BLaER1 treated with 17β-estradiol and CSF1 and Interleukin-3, amounts not matched to agents 10 nM and 100 nM (cell line): ENCODE data around the gene PRKG1.

Experiments used
- H3K27ac ChIP-seq, 11 experiments: shearing (Covaris generic); formaldehyde crosslinking; 2 replicates each; pipeline ENCODE4 v1.8.1; 2022
- H3K27me3 ChIP-seq, 11 experiments: shearing (Covaris generic); formaldehyde crosslinking; 2 replicates each; pipeline ENCODE4 v1.8.1; 2022
- H3K36me3 ChIP-seq, 11 experiments: shearing (Covaris generic); formaldehyde crosslinking; 2 replicates each; pipeline ENCODE4 v1.8.1; 2022
- H3K4me1 ChIP-seq, 10 experiments: shearing (Covaris generic); formaldehyde crosslinking; 2 replicates each; pipeline ENCODE4 v1.8.1; 2022
- H3K4me2 ChIP-seq, 11 experiments: shearing (Covaris generic); formaldehyde crosslinking; 2 replicates each; pipeline ENCODE4 v1.8.1; 2022
- H3K4me3 ChIP-seq, 10 experiments: shearing (Covaris generic); formaldehyde crosslinking; 2 replicates each; pipeline ENCODE4 v1.8.1; 2022
- H3K9ac ChIP-seq, 11 experiments: shearing (Covaris generic); formaldehyde crosslinking; 2 replicates each; pipeline ENCODE4 v1.8.1; 2022
- H3K9me3 ChIP-seq, 11 experiments: shearing (Covaris generic); formaldehyde crosslinking; replicated peaks in 1 of 11; 2 replicates each; pipeline ENCODE4 v1.8.1; 2022
- H4K20me1 ChIP-seq, 11 experiments: shearing (Covaris generic); formaldehyde crosslinking; 2 replicates each; pipeline ENCODE4 v1.8.1; 2022
- Cebpa-rat ChIP-seq, 11 experiments: shearing (Covaris generic); IDR thresholded peaks; 2 replicates each; pipeline ENCODE4 v1.8.1; 2022

PRKG1 gene

DNA sequence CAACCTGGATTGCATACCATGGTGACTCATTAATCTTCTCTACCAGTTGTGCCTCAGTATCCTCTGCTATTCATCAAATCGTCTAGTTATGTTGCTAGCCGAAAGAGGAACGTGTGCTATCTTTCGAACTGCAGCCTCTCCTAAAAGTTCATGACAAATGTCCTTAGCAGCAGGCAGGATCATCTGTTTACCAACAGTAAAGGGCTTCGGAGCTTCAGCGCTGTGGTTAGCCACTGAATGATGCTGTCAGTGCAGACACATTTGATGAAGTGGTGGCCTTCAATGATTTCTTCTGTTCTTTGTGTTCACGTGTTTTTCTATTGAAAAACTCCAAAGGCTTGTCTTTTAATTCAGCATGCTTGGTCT, 556.3 kb downstream of the PRKG1 start:
- H3K9ac ChIP-seq = no peak overlapping the region
- no peak overlapping the region for H3K4me2 ChIP-seq
- no peaks in the 10 kb centered on the region for H4K20me1 ChIP-seq
- H3K4me1 ChIP-seq = no peaks in the 10 kb centered on the region
- no peak overlapping the region for H3K4me3 ChIP-seq
- no peak overlapping the region for H3K27ac ChIP-seq
- TF ChIP-seq Cebpa-rat (IDR thresholded peaks at IDR 0.05) = no peak
- H3K36me3 ChIP-seq = no peaks in the 10 kb centered on the region
- no peaks in the 10 kb centered on the region for H3K9me3 ChIP-seq
- no peaks in the 10 kb centered on the region for H3K27me3 ChIP-seq

DNA sequence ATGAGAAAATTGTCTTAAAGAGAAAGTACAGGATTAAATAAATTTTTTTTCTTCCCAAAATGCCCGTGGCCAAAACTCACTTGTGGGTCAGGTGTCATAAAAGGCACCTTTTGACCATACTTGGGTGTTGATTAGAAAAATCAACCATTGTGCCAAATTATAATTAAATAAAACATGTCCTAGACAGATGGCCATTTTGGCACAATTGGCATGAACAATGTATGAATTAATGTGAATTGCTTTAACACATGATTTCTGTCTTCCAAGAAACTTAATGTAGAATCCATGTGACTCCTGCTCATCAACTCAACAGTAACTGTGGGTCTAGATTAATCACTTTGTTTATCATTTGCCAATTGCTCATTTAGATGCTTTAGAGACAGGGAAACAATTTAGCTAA, 561.1 kb downstream of the PRKG1 start:
- TF ChIP-seq Cebpa-rat (IDR thresholded peaks at IDR 0.05) = no peak
- Histone ChIP-seq H3K4me2 (no peak overlapping the region), H3K9ac (no peak overlapping the region), H3K27me3 (no peaks in the 10 kb centered on the region), H3K27ac (no peak overlapping the region), H3K9me3 (no peaks in the 10 kb centered on the region), H3K36me3 (no peaks in the 10 kb centered on the region), H3K4me1 (no peaks in the 10 kb centered on the region), H4K20me1 (no peaks in the 10 kb centered on the region), H3K4me3 (no peak overlapping the region)

DNA sequence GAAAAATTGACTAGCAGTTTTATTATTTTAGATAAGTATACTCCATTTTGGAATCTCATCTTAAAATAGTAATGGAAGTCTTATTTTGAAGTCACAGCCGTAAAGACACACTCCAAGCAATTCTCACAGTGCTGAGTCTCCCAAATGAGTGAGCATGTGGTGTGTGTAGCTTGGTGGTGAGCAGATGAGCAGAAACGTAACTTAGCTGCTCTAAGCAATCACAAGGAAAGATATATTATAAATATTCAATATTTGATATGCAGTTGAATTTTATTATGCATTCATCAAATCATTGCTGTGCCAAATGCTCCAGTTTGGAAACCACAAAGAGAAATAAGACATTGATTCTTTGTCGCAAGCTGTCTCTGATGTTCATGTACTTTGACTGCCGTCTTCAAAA, 563.9 kb downstream of the PRKG1 start:
- H3K9ac ChIP-seq = no peak overlapping the region
- TF ChIP-seq Cebpa-rat (IDR thresholded peaks at IDR 0.05) = no peak
- no peaks in the 10 kb centered on the region for H3K9me3 ChIP-seq
- no peak overlapping the region for H3K4me2 ChIP-seq
- H3K27ac ChIP-seq = no peak overlapping the region
- H3K27me3 ChIP-seq = no peaks in the 10 kb centered on the region
- H4K20me1 ChIP-seq = no peaks in the 10 kb centered on the region
- H3K4me3 ChIP-seq = no peak overlapping the region
- no peaks in the 10 kb centered on the region for H3K4me1 ChIP-seq
- no peaks in the 10 kb centered on the region for H3K36me3 ChIP-seq

DNA sequence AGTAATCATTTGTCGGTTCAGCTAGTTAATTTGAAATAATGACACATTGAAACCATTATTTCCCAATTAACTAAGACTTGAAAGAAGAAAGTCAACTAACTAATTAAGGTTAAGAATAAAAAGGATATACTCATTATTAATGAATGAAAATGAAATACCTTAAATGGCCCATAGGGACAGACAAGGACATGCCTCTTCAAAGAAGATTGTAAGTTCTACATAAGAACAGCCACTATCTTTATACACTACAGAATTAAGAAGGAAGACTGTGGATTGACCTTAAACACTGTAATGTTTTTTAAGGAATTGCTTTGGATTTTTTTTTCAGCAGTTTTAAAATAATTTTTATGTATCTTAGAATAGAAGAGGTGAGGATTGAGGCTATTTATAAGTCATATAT, 564.5 kb downstream of the PRKG1 start:
- Histone ChIP-seq H3K4me1 (no peaks in the 10 kb centered on the region), H3K9ac (no peak overlapping the region), H3K27me3 (no peaks in the 10 kb centered on the region), H3K9me3 (no peaks in the 10 kb centered on the region), H4K20me1 (no peaks in the 10 kb centered on the region), H3K4me2 (no peak overlapping the region), H3K27ac (no peak overlapping the region), H3K4me3 (no peak overlapping the region), H3K36me3 (no peaks in the 10 kb centered on the region)
- TF ChIP-seq Cebpa-rat (IDR thresholded peaks at IDR 0.05) = no peak

DNA sequence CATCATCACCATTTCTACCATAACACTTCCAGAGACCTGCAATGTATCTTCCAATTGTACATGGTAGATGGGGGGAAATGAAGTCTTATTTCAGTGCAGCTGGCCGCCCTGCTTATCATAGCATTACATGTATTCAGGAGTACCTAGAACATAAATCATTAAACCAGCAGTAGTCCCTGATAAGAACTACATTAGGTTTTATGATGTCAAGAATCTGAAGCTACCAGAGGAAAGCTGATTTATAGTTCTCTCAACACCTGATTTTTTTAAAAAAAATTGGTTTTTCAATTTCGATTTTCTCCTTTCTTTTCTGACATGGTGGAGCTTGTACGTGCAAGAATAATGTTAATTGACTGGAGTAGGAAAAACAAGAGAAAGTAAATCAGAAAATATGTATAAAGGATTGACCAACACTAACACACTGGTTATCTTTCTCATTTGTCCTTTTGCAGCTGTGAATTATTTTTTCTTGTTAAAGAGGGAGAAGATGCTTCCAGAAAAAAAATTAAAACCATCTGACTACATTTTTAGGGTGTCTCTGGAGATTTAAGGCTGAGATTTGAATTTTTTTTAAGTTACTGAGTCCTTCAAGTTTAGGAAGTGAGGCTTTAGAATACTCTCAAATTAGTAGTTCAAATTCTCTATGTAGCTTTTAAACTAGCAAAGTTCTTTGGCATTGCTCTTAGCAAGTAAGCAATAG, 566.0 kb downstream of the PRKG1 start:
- no peak overlapping the region for H3K4me2 ChIP-seq
- no peak for TF ChIP-seq Cebpa-rat (IDR thresholded peaks at IDR 0.05)
- no peak overlapping the region for H3K4me3 ChIP-seq
- no peak overlapping the region for H3K9ac ChIP-seq
- H3K9me3 ChIP-seq = no peaks in the 10 kb centered on the region
- no peaks in the 10 kb centered on the region for H4K20me1 ChIP-seq
- no peaks in the 10 kb centered on the region for H3K36me3 ChIP-seq
- H3K4me1 ChIP-seq = no peaks in the 10 kb centered on the region
- no peak overlapping the region for H3K27ac ChIP-seq
- H3K27me3 ChIP-seq = no peaks in the 10 kb centered on the region

DNA sequence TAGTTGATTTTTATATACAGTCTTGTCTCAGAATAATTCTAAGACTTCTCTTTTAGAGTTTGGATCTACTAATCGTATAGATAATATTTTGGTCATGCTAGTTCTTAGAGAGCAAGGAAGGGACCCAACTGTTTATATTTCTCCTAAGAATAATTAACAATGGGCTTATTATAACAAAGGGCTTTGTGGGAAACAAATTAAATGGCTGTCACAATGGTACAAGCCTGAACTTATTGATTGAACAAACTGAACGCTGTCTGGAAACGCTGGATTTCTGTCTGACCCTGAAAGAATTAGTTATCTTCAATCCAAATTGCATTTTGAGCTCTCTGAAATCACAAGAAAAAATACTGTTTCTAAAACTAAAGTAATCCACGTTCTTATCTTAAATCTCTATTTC, 568.3 kb downstream of the PRKG1 start:
- Histone ChIP-seq H3K4me2 (no peak overlapping the region), H3K36me3 (no peaks in the 10 kb centered on the region), H3K27me3 (no peaks in the 10 kb centered on the region), H3K27ac (no peak overlapping the region), H3K4me1 (no peaks in the 10 kb centered on the region), H3K9me3 (no peaks in the 10 kb centered on the region), H4K20me1 (no peaks in the 10 kb centered on the region), H3K9ac (no peak overlapping the region), H3K4me3 (no peak overlapping the region)
- no peak for TF ChIP-seq Cebpa-rat (IDR thresholded peaks at IDR 0.05)

DNA sequence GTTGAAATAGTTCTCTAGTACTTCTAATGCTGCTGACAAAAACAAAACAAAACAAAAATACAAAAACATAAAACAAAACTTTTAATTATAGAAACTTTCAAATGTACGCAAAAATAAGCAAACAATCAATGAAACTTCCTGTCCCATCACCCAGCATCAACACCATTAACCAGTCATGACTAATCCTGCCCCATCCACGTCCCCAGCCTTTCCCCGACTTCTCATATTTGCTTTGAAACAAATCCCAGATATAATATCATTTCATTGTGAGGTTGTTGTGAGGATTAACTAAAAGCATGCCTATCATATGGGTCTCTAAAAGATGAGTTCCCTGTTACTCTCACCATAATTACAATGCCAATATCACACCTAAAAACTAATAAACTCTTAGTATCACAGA, 569.4 kb downstream of the PRKG1 start:
- Histone ChIP-seq H3K4me2 (no peak overlapping the region), H3K27me3 (no peaks in the 10 kb centered on the region), H3K36me3 (no peaks in the 10 kb centered on the region), H3K27ac (no peak overlapping the region), H3K9me3 (no peaks in the 10 kb centered on the region), H3K4me1 (no peaks in the 10 kb centered on the region), H3K4me3 (no peak overlapping the region), H4K20me1 (no peaks in the 10 kb centered on the region), H3K9ac (no peak overlapping the region)
- TF ChIP-seq Cebpa-rat (IDR thresholded peaks at IDR 0.05) = no peak

DNA sequence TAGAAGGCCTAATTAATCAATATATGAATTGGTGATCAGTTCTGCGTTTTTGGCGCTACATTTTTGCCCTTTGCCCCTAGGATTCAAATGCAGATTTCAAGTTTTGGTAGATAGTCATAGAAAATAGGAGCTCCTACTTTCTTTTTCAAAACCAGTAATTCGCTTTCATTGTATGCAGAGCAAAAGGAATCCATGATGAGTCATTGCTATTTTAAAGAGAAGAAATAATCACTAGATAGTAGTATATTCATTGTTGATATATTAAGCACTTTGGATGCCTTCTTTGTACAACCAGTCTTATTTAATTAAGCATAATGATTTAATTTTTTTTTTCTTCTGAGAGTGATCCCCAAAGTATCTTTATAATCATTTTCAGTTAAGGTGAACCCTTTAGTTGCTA, 574.8 kb downstream of the PRKG1 start:
- H3K27me3 ChIP-seq = no peaks in the 10 kb centered on the region
- H3K4me2 ChIP-seq = no peak overlapping the region
- H3K4me3 ChIP-seq = no peak overlapping the region
- H3K36me3 ChIP-seq = no peaks in the 10 kb centered on the region
- H4K20me1 ChIP-seq = no peaks in the 10 kb centered on the region
- H3K27ac ChIP-seq = no peak overlapping the region
- no peaks in the 10 kb centered on the region for H3K9me3 ChIP-seq
- H3K9ac ChIP-seq = no peak overlapping the region
- no peaks in the 10 kb centered on the region for H3K4me1 ChIP-seq
- TF ChIP-seq Cebpa-rat (IDR thresholded peaks at IDR 0.05) = no peak

DNA sequence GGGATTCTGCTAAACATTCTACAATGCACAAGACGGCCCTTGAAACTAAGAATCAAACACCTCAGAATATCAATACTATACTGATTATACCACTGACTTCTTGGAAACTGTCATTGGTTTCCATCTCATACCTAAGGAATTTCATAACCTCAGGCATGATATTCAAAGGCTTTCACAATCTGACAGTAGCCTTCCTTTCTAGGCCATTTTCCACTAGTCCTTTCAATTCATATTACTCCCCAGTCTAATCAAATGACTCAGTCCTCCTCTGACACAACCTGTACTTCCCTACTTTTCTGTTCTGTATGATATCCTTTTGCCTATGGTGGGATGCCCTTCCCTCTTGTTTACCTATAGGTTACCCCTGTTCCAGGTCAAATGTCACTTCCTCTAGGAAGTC, 576.8 kb downstream of the PRKG1 start:
- Histone ChIP-seq H3K4me3 (no peak overlapping the region), H3K9ac (no peak overlapping the region), H3K36me3 (no peaks in the 10 kb centered on the region), H4K20me1 (no peaks in the 10 kb centered on the region), H3K4me1 (no peaks in the 10 kb centered on the region), H3K4me2 (no peak overlapping the region), H3K9me3 (no peaks in the 10 kb centered on the region), H3K27me3 (no peaks in the 10 kb centered on the region), H3K27ac (no peak overlapping the region)
- TF ChIP-seq Cebpa-rat (IDR thresholded peaks at IDR 0.05) = no peak

DNA sequence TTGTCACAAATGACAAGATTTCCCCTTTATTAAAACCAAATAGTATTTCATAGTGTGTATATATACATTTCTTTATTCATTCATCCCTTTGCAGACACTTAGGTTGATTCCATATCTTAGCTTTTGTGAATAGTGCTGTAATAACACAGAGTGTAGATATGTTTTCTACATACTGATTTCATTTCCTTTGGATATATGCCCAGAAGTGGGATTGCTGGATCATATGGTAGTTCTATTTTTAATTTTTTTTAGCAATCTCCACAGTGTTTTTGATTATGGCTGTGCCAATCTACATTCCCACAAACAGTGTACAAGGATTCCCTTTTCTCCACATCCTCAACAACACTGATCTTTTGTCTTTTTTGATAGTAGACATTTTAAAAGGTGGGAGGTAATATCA, 578.7 kb downstream of the PRKG1 start:
- no peaks in the 10 kb centered on the region for H4K20me1 ChIP-seq
- no peak overlapping the region for H3K4me2 ChIP-seq
- H3K27ac ChIP-seq = no peak overlapping the region
- no peaks in the 10 kb centered on the region for H3K4me1 ChIP-seq
- H3K27me3 ChIP-seq = no peaks in the 10 kb centered on the region
- no peaks in the 10 kb centered on the region for H3K9me3 ChIP-seq
- TF ChIP-seq Cebpa-rat (IDR thresholded peaks at IDR 0.05) = no peak
- H3K36me3 ChIP-seq = no peaks in the 10 kb centered on the region
- H3K4me3 ChIP-seq = no peak overlapping the region
- H3K9ac ChIP-seq = no peak overlapping the region
